D721Med (cell line): ENCODE results near the gene ATCAY.

ENCODE experiments used
- DNase-seq: peaks from one replicate; pipeline ENCODE4 v3.0.0; 2011; ENCODE audit warnings: low spot score; ENCODE audit not compliant: insufficient read length
- FAIRE-seq: peaks from 2 replicates; lab custom pipeline; 2011; peaks lifted over from hg19 to GRCh38; lab: Jason Lieb, UNC
- TF ChIP-seq, protein P1 (sequence below): IDR thresholded peaks from 2 replicates; pipeline ENCODE4 v1.5.1; 2012; ENCODE audit warnings: mild to moderate bottlenecking, control low read depth; ENCODE audit not compliant: insufficient read depth; ENCODE audit errors: missing control alignments

The ATCAY gene

DNA sequence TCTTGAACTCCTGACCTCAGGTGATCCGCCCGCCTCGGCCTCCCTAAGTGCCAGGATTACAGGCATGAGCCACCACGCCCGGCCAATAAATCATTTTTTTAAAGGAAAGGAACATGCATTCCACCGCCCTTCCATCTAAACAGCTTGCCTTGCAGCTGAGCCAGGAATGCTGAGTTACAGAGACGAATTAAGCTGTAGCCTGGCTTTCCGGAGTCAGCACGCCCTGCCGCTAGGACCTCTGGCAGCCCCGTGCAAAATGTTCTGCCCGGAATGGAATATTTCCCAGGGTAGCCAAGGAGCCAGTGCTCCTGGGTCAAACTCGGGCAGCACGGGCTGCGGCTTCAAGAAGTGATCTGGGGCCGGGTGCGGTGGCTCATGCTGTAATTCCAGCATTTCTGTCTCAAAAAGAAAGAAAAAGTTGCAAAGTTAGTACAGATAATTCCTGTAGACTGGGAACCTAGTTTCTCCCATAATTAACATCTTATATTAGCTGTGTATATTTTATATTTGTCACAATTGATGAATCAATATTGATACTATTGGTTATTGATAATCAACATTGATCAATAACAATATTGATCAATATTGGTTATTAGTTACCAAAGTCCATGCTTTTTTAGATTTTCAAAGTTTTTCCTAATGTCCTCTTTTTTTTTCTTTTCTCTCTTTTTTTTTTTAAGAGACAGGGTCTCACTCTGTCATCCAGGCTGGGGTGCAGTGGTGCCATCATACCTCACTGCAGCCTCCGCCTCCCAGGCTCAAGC lies 19.2 kb downstream of the ATCAY start:
- FAIRE-seq (no peak), DNase-seq (no peak)
- TF ChIP-seq, protein P1, sequence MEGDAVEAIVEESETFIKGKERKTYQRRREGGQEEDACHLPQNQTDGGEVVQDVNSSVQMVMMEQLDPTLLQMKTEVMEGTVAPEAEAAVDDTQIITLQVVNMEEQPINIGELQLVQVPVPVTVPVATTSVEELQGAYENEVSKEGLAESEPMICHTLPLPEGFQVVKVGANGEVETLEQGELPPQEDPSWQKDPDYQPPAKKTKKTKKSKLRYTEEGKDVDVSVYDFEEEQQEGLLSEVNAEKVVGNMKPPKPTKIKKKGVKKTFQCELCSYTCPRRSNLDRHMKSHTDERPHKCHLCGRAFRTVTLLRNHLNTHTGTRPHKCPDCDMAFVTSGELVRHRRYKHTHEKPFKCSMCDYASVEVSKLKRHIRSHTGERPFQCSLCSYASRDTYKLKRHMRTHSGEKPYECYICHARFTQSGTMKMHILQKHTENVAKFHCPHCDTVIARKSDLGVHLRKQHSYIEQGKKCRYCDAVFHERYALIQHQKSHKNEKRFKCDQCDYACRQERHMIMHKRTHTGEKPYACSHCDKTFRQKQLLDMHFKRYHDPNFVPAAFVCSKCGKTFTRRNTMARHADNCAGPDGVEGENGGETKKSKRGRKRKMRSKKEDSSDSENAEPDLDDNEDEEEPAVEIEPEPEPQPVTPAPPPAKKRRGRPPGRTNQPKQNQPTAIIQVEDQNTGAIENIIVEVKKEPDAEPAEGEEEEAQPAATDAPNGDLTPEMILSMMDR = no peak

- FAIRE-seq (no peak), DNase-seq (no peak)
- TF ChIP-seq, protein P1 = no peak
Measured at GRCh38 chr19:3902317-3902973, 22.0 kb downstream of the ATCAY start.

DNA sequence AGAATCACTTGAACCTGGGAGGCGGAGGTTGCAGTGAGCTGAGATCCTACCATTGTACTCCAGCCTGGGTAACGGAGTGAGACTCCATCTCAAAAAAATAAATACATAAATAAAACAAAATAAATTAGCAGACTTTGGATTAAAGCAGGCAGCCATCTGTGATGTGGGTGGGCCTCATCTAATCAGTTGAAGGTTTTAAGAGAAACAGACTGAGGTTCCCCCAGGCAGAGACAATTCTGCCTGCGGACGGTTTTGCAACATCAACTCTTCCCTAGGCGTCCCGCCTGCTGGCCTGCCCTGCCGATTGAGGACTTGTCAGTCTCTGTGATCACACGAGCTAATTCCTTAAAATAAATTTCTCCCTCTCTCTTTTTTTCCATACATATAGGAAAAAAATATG lies 23.7 kb downstream of the ATCAY start:
- TF ChIP-seq, protein P1 = no peak
- DNase-seq = no peak
- no peak for FAIRE-seq

- DNase-seq = no peak
- no peak for FAIRE-seq
- TF ChIP-seq, protein P1 = no peak
Measured at GRCh38 chr19:3907626-3908265, 27.3 kb downstream of the ATCAY start.

DNA sequence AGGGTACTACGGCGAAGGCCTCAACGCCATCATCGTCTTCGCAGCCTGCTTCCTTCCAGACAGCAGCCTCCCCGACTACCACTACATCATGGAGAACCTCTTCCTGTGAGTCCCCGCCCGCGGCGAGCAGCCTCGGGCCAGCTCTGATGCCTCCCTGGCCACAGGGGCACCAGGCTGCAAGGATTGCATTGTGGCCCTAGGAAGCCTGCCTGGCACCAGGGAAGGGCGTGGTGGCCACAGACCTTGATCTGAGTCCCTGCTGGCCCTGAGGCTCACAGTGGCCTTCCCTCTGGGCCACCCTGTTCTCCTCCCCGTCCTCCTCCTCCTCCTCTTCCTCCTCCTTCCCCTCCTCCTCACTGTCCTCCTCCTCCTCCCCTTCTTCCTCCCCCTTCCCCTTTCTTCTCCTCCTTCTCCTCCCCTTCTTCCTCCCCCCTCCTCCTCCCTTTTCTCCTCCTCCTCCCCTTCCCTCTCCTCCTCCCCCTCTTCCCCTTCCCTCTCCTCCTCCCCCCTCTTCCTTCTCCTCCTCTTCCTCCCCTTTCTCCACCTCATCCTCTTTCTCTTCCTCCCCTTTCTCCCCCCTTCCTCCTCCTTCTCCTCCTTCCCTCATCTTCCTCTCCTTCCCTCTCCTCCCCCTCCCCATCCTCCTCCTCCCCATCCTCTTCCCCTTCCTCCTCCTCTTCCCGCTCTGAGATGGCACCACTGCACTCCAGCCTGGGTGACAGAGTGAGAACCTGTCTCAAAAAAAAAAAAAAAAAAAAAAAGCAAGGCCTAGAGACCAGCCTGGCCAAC lies 28.0 kb downstream of the ATCAY start:
- FAIRE-seq = no peak
- no peak for DNase-seq
- TF ChIP-seq, protein P1 = no peak

- TF ChIP-seq, protein P1 = no peak
- DNase-seq (no peak), FAIRE-seq (no peak)
Measured at GRCh38 chr19:3910105-3910504, 29.6 kb downstream of the ATCAY start.
